Loucy (cell line): Measurements from ENCODE around the gene HSCB.

Experiments used
- H2AFZ ChIP-seq: fragments of 200-600 bp; sonication (generic); 2 replicates; pipeline ENCODE4 v1.6.0; 2016; ENCODE audit warnings: antibody characterized with exemption, mild to moderate bottlenecking, low read length, moderate library complexity
- H3F3A ChIP-seq: fragments of 200-600 bp; 2 replicates; pipeline ENCODE4 v1.6.0; 2016; ENCODE audit warnings: antibody characterized with exemption, low read depth, mild to moderate bottlenecking
- H3K27me3 ChIP-seq: fragments of 200-600 bp; sonication (generic); 2 replicates; pipeline ENCODE4 v1.6.1; 2014; ENCODE audit warnings: low read length, mild to moderate bottlenecking; ENCODE audit not compliant: insufficient read depth, poor library complexity, severe bottlenecking
- H3K36me3 ChIP-seq: fragments of 200-600 bp; sonication (generic); 2 replicates; pipeline ENCODE4 v1.6.1; 2016; ENCODE audit warnings: low read length; ENCODE audit not compliant: insufficient read depth
- H3K4me1 ChIP-seq: fragments of 200-600 bp; sonication (generic); 2 replicates; pipeline ENCODE4 v1.5.1; 2014; ENCODE audit warnings: low read length, mild to moderate bottlenecking; ENCODE audit not compliant: insufficient read depth, poor library complexity, severe bottlenecking
- H3K4me2 ChIP-seq: fragments of 200-600 bp; sonication (generic); 2 replicates; pipeline ENCODE4 v1.6.0; 2014; ENCODE audit warnings: antibody characterized with exemption, low read length, low read depth, mild to moderate bottlenecking; ENCODE audit not compliant: poor library complexity, severe bottlenecking
- H3K4me3 ChIP-seq: fragments of 200-600 bp; sonication (generic); 2 replicates; pipeline ENCODE4 v1.5.1; 2014; ENCODE audit warnings: low read length, mild to moderate bottlenecking, mixed read lengths; ENCODE audit not compliant: poor library complexity, severe bottlenecking
- H3K79me2 ChIP-seq: fragments of 200-600 bp; sonication (generic); 2 replicates; pipeline ENCODE4 v1.6.1; 2014; ENCODE audit warnings: low read length; ENCODE audit not compliant: insufficient read depth
- H3K9ac ChIP-seq: fragments of 200-600 bp; sonication (generic); 2 replicates; pipeline ENCODE4 v1.6.0; 2014; ENCODE audit warnings: mild to moderate bottlenecking, low read depth, low read length, moderate library complexity; ENCODE audit not compliant: poor library complexity, severe bottlenecking
- H3K9me2 ChIP-seq: fragments of 200-600 bp; sonication (generic); replicated peaks from 2 replicates; pipeline ENCODE4 v1.6.1; 2016; ENCODE audit warnings: low read depth, low read length, mixed read lengths
- H3K9me3 ChIP-seq: fragments of 200-600 bp; sonication (generic); 2 replicates; pipeline ENCODE4 v1.6.1; 2014; ENCODE audit warnings: mild to moderate bottlenecking, antibody characterized with exemption, low read length, low read depth; ENCODE audit not compliant: insufficient read depth
- H4K20me1 ChIP-seq: fragments of 200-600 bp; sonication (generic); 2 replicates; pipeline ENCODE4 v1.6.0; 2014; ENCODE audit warnings: antibody characterized with exemption, low read length, mild to moderate bottlenecking; ENCODE audit not compliant: insufficient read depth, poor library complexity, severe bottlenecking
- EZH2phosphoT487 ChIP-seq: fragments of 200-600 bp; IDR thresholded peaks from 2 replicates; pipeline ENCODE4 v1.6.1; 2018; ENCODE audit warnings: antibody characterized with exemption, mild to moderate bottlenecking, moderate library complexity, borderline replicate concordance
- TF ChIP-seq, protein P1 (sequence below): fragments of 200-600 bp; sonication (generic); conservative IDR thresholded peaks from 2 replicates; pipeline ENCODE4 v1.5.1; 2014; ENCODE audit warnings: mild to moderate bottlenecking, antibody characterized with exemption, low read length

Gene HSCB

DNA sequence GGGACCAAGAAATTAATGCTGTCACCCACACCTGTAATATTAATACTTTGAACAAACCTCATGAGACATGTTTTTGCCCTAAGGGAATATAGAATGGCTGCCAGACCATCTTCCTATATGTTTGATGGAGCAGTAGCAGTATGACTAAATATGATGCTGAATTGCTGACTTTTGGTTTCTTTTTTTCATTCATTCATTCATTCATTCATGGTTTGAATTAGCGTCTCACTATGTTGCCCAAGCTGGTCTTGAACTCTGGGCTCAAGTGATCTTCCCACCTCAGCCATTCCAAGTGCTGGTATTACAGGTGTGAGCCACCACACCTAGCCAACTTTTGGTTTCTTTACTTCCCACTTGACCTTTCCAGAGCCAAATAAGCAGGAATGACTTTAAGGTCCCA is 38.5 kb downstream of the HSCB start:
- H3K36me3 ChIP-seq, result peaks cover 40% of the 10 kb centered on the region; the same call in 1 of the 2 replicates
- peak overlapping the region; percentile 36 for H3K4me2 ChIP-seq
- H4K20me1 ChIP-seq, result peaks cover 23% of the 10 kb centered on the region
- no peaks in the 10 kb centered on the region for H3F3A ChIP-seq
- H3K27me3 ChIP-seq, result no peaks in the 10 kb centered on the region
- H3K4me1 ChIP-seq, result peaks cover 46% of the 10 kb centered on the region
- no peaks in the 10 kb centered on the region for H3K9me3 ChIP-seq
- no peaks in the 10 kb centered on the region for H3K9me2 ChIP-seq
- H2AFZ ChIP-seq, result no peak overlapping the region
- H3K4me3 ChIP-seq, result peak overlapping the region; percentile 23
- H3K79me2 ChIP-seq, result peaks cover 85% of the 10 kb centered on the region
- no peak overlapping the region for H3K9ac ChIP-seq
- TF ChIP-seq, protein P1, sequence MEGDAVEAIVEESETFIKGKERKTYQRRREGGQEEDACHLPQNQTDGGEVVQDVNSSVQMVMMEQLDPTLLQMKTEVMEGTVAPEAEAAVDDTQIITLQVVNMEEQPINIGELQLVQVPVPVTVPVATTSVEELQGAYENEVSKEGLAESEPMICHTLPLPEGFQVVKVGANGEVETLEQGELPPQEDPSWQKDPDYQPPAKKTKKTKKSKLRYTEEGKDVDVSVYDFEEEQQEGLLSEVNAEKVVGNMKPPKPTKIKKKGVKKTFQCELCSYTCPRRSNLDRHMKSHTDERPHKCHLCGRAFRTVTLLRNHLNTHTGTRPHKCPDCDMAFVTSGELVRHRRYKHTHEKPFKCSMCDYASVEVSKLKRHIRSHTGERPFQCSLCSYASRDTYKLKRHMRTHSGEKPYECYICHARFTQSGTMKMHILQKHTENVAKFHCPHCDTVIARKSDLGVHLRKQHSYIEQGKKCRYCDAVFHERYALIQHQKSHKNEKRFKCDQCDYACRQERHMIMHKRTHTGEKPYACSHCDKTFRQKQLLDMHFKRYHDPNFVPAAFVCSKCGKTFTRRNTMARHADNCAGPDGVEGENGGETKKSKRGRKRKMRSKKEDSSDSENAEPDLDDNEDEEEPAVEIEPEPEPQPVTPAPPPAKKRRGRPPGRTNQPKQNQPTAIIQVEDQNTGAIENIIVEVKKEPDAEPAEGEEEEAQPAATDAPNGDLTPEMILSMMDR, result no peak
- TF ChIP-seq EZH2phosphoT487, result no peak

DNA sequence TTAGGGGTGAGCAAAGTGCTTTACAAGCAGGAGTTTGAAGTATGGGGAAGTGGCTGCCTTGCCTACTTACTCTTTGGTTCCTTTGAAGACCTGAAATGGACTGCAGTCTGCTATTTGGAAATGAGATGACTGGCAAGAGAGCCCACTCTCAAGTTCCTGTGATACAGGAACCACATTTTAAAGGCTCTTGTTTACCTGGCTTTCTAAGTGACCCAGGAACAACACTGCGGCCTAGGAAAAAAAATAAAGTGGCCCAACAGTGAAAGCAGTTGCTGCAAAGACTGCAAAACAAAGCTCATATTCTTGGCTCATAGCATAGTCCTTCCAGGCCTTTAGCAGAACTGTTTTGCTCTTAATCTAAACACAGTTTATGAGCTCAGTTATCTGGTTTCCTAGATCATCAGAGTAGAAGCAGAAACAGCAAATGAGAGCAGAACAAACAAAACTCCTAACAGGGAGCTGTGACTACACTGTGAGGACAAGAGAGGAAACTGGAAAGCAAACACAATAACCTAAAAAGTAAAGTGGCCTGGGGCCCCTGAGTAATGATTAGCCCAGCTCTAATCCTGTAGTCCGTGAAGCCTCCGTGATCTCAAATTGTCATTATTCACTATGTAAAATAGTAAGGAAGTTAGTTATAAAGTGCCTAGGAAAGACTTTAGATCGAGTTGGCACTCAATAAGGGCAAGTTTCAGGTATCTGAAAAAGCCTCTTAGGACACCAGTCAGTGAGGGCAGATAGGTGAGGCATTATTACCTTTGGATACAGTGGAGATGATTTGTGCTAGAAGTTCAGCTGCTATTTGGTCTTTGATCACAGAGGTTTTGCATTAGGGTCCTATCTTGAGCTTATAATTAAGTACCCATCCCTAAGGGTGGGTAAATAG is 42.2 kb downstream of the HSCB start:
- peaks cover 72% of the 10 kb centered on the region for H3K36me3 ChIP-seq

DNA sequence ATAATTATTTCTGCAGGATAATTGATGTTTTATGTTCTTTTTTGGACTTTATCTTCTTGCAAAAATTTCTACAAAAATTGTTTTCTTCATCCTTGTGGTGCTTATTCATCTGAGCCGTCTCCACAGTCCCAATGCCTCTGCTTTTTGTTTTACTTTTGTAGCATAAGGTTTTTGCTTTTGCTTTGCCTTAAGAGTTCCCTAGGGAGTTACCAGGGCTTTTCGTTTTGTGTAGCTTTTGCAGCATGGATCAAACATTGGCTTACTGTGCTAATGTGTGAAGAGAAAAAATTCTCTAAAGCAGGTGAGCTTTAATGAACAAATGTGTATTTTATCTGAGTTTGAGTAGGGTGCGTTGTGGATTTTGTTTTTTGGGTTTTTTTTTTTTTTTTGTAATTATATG is 46.8 kb downstream of the HSCB start:
- TF ChIP-seq EZH2phosphoT487, result no peak
- TF ChIP-seq, protein P1, result no peak
- peaks cover 35% of the 10 kb centered on the region for H3K79me2 ChIP-seq
- no peaks in the 10 kb centered on the region for H3K9me3 ChIP-seq
- H3K36me3 ChIP-seq, result peaks cover 53% of the 10 kb centered on the region
- no peaks in the 10 kb centered on the region for H3K27me3 ChIP-seq
- H3K9me2 ChIP-seq, result no peaks in the 10 kb centered on the region
- H3K9ac ChIP-seq, result no peak overlapping the region
- peaks cover 5% of the 10 kb centered on the region for H4K20me1 ChIP-seq
- no peak overlapping the region for H3K4me2 ChIP-seq
- H3K4me3 ChIP-seq, result no peak overlapping the region
- no peak overlapping the region for H2AFZ ChIP-seq
- peaks cover 12% of the 10 kb centered on the region for H3F3A ChIP-seq
- H3K4me1 ChIP-seq, result peaks cover 32% of the 10 kb centered on the region

More for the DNA sequence above, 42.2 kb downstream of the HSCB start:
- Histone ChIP-seq H3K9ac (peak overlapping the region; percentile 3), H3K4me2 (peak overlapping the region; percentile 8), H3K27me3 (no peaks in the 10 kb centered on the region), H4K20me1 (peaks cover 13% of the 10 kb centered on the region), H3K9me2 (no peaks in the 10 kb centered on the region), H3K9me3 (no peaks in the 10 kb centered on the region), H2AFZ (no peak overlapping the region), H3F3A (no peaks in the 10 kb centered on the region), H3K4me1 (peaks cover 27% of the 10 kb centered on the region), H3K4me3 (no peak overlapping the region), H3K79me2 (peaks cover 65% of the 10 kb centered on the region)
- TF ChIP-seq EZH2phosphoT487, result no peak
- TF ChIP-seq, protein P1, result no peak
